Right renal cortex interstitium (tissue), 3 donors: ENCODE data around the gene PNLIPRP2. TPM values are rescaled to one million over a fixed set of nuclear protein-coding genes. Genes with fewer than 3 reads are reported as not detected.

Experiments
- DNase-seq, 3 donors: peaks; one replicate each; pipeline ENCODE4 v3.0.0-alpha.2; 2013; ENCODE audit warnings: low read depth in 3 of 3, low spot score in 2 of 3
- polyA plus RNA-seq, 3 donors: library from polyadenylated mRNA; unstranded; fragments of 120-200 nt; gene quantifications; one replicate each; pipeline ENCODE4 v1.2.1, GENCODE V29; 2013; ENCODE audit not compliant: insufficient read length in 3 of 3

The PNLIPRP2 gene
- polyA plus RNA-seq, 3 donors = not detected

DNA sequence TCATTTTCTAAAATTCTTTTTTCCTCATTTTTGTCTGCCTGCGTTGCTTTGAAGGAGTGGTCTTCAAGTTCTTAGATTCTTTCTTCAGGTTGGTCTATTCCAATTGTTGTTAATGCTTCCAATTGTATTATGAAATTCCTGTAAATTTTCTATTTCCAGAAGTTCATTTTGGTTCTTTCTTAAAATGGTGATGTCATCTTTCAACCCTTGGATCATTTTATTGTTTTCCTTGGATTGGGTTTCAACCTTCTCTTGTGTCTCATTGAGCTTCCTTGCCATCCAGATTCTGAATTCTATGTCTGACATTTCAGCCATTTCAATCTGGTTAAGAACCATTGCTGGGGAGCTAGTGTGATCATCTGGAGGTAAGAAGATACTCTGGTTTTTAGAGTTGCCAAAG lies 33.1 kb downstream of the PNLIPRP2 start:
- no peak for DNase-seq

GRCh38 chr10:116654816-116655215 lies 34.1 kb downstream of the PNLIPRP2 start:
- no peak for DNase-seq

DNA sequence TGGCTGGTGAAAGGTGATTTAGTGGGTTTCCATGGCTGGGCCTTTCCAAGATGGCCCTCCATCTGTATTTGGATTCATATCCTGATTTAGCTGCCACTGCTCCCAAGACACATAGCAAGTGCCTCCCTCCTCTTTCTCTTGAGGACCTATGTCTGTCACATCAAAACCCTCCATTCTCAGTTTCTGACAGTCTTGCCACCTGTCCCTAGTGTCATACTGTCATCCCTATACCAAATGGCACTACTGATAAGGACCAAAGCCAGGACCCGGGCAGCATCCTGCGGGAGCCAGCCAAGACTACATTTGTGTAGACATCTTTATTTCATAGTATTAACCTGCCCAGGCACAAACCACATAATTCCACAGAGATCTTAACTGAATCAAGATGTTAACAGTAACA lies 34.8 kb downstream of the PNLIPRP2 start:
- no peak for DNase-seq

GRCh38 chr10:116656044-116656443 lies 35.3 kb downstream of the PNLIPRP2 start:
- DNase-seq = no peak

GRCh38 chr10:116657863-116658551 lies 37.3 kb downstream of the PNLIPRP2 start:
- DNase-seq = no peak

DNA sequence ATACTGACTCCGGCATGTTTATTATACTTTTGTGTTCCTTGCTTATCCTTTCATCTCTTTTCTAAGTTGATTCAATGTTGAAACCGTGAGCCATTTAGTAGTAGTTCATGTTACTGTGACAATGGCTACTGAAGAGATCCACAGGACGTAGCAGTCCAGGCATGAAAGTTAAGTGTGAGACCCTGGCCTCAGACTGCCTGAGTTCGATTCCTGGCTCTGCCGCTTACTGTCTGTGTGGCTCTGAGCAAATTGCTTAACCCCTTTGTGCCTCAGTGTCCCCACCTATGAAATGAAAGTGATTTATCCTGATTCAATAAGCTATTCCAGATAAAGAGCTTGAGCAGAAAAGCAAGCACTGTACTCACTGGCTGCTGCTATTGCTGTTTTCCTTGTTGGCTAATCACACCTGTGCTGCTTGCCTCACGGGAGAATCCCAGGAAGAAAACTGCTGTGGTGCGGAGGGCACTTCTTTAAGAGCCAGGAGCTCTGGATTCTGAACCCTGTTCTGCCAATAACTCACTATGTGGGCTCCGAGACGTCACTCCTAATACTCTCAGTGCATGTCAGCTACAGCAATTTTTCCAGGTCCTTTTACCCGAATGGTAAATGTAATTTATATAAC lies 38.4 kb downstream of the PNLIPRP2 start:
- DNase-seq = no peak

DNA sequence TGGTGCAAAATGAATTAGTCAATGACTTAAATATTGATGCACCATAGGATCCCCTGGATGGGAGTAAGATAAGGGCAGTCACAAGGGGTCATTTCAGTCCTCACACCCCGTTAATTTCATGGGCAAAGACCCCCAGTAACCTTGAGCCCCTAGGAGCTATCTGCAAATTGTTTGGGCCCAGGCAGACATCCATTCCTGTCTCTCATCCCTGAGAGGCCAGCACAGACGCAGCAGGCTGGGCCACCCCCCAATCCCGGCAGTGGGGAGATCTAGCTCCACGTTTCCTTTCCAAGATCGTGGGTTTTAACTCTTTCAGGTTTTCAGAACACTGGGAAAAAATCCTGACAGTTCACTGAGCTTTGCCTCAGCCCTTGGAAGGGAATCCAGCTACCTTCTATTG lies 40.1 kb downstream of the PNLIPRP2 start:
- DNase-seq = no peak

GRCh38 chr10:116663342-116663741 lies 42.6 kb downstream of the PNLIPRP2 start:
- no peak for DNase-seq

GRCh38 chr10:116664631-116665030 lies 43.9 kb downstream of the PNLIPRP2 start:
- DNase-seq = no peak

GRCh38 chr10:116665541-116666125 lies 44.9 kb downstream of the PNLIPRP2 start:
- no peak for DNase-seq

- DNase-seq = no peak
Measured at GRCh38 chr10:116667484-116667883, 46.7 kb downstream of the PNLIPRP2 start.

DNA sequence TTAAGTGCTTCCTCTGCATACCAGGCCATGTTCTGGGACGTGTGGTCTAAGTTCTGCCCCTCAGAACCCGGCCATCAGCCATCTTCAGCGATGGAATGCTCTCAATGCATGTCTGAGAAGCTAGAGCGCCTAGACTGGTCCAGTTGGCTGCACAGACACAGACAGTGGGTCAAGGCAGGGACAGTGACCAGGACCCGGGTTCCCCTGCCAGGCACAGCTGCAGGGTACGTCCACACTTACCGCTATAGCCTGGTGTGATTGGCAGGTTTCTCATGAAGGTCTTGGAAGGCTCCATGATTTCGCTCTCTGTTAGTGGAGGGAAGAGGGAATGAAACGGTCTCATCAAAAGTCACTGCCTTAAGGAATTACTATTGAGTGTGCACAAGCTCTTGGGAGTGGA lies 47.3 kb downstream of the PNLIPRP2 start:
- no peak for DNase-seq

GRCh38 chr10:116668446-116668845 lies 47.7 kb downstream of the PNLIPRP2 start:
- DNase-seq = no peak

GRCh38 chr10:116669080-116669479 lies 48.3 kb downstream of the PNLIPRP2 start:
- DNase-seq = no peak

GRCh38 chr10:116669832-116670644 lies 49.3 kb downstream of the PNLIPRP2 start:
- no peak for DNase-seq

GRCh38 chr10:116670706-116671105 lies 50.0 kb downstream of the PNLIPRP2 start:
- DNase-seq = no peak

GRCh38 chr10:116671274-116671926 lies 50.6 kb downstream of the PNLIPRP2 start:
- DNase-seq = no peak

GRCh38 chr10:116672891-116673290 lies 52.1 kb downstream of the PNLIPRP2 start:
- no peak for DNase-seq

DNA sequence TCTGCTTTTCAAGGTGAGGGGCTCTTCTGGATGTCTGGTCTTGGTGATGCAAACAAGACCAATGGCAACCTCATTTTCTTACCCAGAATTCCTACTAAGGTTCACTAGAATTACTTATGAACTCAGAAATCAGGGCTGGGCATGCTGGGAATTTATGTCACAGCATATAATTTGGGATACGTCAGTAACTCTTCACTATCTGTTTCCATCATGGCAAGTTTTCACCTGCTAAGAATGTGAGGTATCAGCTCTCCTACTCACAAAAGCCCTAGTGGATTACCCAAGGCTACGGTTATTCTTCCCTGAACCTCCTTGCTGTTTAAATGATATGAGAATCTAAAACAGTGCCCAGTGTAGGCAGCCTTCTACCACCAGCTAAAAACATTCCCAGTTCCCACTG lies 53.1 kb downstream of the PNLIPRP2 start:
- no peak for DNase-seq

- no peak for DNase-seq
Measured at GRCh38 chr10:116674901-116675423, 54.2 kb downstream of the PNLIPRP2 start.

- DNase-seq = no peak
Measured at GRCh38 chr10:116676118-116676517, 55.4 kb downstream of the PNLIPRP2 start.
